SU-DHL-6 (cell line): ENCODE measurements around the gene PTGER1.

Source experiments
- H2AFZ ChIP-seq: fragments of 200-600 bp; sonication (generic); 2 replicates; pipeline ENCODE4 v1.6.1; 2014; ENCODE audit warnings: low read depth, mild to moderate bottlenecking, moderate library complexity, mixed read lengths, antibody characterized with exemption, low read length; ENCODE audit not compliant: severe bottlenecking
- H3F3A ChIP-seq: fragments of 200-600 bp; shearing (Covaris generic); 2 replicates; pipeline ENCODE4 v1.6.0; 2016; ENCODE audit warnings: antibody characterized with exemption, mild to moderate bottlenecking; ENCODE audit not compliant: insufficient read depth
- H3K27ac ChIP-seq: fragments of 200-600 bp; sonication (generic); 2 replicates; pipeline ENCODE4 v1.5.1; 2016; ENCODE audit warnings: low read depth, mild to moderate bottlenecking, low read length, moderate library complexity, mixed read lengths
- H3K27me3 ChIP-seq: fragments of 200-600 bp; sonication (generic), shearing (Covaris generic); 2 replicates; pipeline ENCODE4 v1.6.0; 2014; ENCODE audit warnings: mild to moderate bottlenecking, low read length
- H3K36me3 ChIP-seq: fragments of 200-600 bp; sonication (generic); 2 replicates; pipeline ENCODE4 v1.6.1; 2014; ENCODE audit warnings: mild to moderate bottlenecking, low read length, mixed read lengths
- H3K4me2 ChIP-seq: fragments of 300-600, 200-600 bp; shearing (Covaris generic), sonication (generic); 2 replicates; pipeline ENCODE4 v1.6.0; 2014; ENCODE audit warnings: low read length, low read depth, mild to moderate bottlenecking; ENCODE audit not compliant: poor library complexity, severe bottlenecking
- H3K4me3 ChIP-seq: fragments of 200-600 bp; sonication (generic); 2 replicates; pipeline ENCODE4 v1.5.1; 2014; ENCODE audit warnings: antibody characterized with exemption, low read length, mild to moderate bottlenecking, mixed read lengths; ENCODE audit not compliant: insufficient read depth, poor library complexity, severe bottlenecking
- H3K79me2 ChIP-seq: fragments of 200-600 bp; sonication (generic); 2 replicates; pipeline ENCODE4 v1.6.1; 2014; ENCODE audit warnings: mild to moderate bottlenecking, low read length, moderate library complexity; ENCODE audit not compliant: insufficient read depth
- H3K9ac ChIP-seq: fragments of 200-600 bp; sonication (generic); 2 replicates; pipeline ENCODE4 v1.7.0; 2014; ENCODE audit warnings: mild to moderate bottlenecking, low read length
- H3K9me2 ChIP-seq: fragments of 200-600 bp; sonication (generic); replicated peaks from 2 replicates; pipeline ENCODE4 v1.6.1; 2014; ENCODE audit warnings: low read length; ENCODE audit not compliant: insufficient read depth
- H3K9me3 ChIP-seq: fragments of 200-600 bp; sonication (generic); 2 replicates; pipeline ENCODE4 v1.6.1; 2014; ENCODE audit warnings: low read length, mixed read lengths; ENCODE audit not compliant: insufficient read depth
- H4K20me1 ChIP-seq: fragments of 200-600 bp; sonication (generic); 2 replicates; pipeline ENCODE4 v1.6.1; 2014; ENCODE audit warnings: low read depth, mild to moderate bottlenecking, antibody characterized with exemption, low read length, moderate library complexity, mixed read lengths
- CTCF ChIP-seq: fragments of 200-600 bp; sonication (generic); IDR thresholded peaks from one replicate; pipeline ENCODE4 v1.5.1; 2017; ENCODE audit warnings: antibody characterized with exemption, mild to moderate bottlenecking, low read length, moderate library complexity; ENCODE audit not compliant: insufficient read depth, poor library complexity, severe bottlenecking
- EZH2phosphoT487 ChIP-seq: fragments of 200-600 bp; sonication (generic), shearing (Covaris generic); conservative IDR thresholded peaks from 2 replicates; pipeline ENCODE4 v1.6.1; 2018; ENCODE audit warnings: mild to moderate bottlenecking, antibody characterized with exemption, low read length, moderate library complexity, mixed read lengths

PTGER1 gene

DNA sequence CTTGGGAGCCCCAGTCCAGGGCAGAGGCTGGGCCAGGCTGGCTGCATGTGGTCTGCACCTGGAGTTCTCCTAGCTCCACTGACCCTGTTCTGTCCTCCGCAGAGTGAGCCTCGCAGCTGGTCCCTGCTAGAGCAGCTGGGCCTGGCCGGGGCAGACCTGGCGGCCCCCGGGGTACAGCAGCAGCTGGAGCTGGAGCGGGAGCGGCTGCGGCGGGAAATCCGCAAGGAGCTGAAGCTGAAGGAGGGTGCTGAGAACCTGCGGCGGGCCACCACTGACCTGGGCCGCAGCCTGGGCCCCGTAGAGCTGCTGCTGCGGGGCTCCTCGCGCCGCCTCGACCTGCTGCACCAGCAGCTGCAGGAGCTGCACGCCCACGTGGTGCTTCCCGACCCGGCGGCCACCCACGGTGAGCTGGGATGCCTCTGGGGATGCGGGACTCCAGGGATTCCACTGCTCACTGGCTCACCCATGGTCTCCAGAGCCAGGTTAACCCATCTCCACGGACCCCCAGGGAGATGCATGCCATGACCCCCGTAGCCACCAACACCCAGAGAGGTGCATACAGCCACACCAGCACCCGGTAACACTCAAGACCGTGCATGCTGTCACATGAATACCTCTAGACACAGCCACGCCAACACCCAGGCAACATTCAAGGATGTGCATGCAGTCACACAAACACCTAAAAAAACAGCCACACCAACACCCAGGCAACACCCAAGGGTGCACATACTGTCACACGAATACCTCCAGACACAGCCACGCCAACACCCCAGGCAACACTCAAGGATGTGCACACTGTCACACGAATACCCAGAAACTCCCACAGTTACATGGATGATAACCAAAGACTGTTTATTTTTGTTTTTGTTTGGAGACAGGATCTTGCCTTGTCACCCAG, 33.9 kb downstream of the PTGER1 start:
- no peak overlapping the region for H3K4me3 ChIP-seq
- no peaks in the 10 kb centered on the region for H4K20me1 ChIP-seq
- no peaks in the 10 kb centered on the region for H3K27me3 ChIP-seq
- no peak overlapping the region for H3K27ac ChIP-seq
- no peak for TF ChIP-seq EZH2phosphoT487
- no peak for TF ChIP-seq CTCF
- no peak overlapping the region for H3K4me2 ChIP-seq
- H3K9ac ChIP-seq: no peak overlapping the region
- no peaks in the 10 kb centered on the region for H3K9me2 ChIP-seq
- peaks cover 12% of the 10 kb centered on the region; the same call in 1 of the 2 replicates for H3K36me3 ChIP-seq
- H3F3A ChIP-seq: no peaks in the 10 kb centered on the region
- peaks cover 46% of the 10 kb centered on the region for H3K79me2 ChIP-seq
- no peaks in the 10 kb centered on the region for H3K9me3 ChIP-seq
- no peak overlapping the region for H2AFZ ChIP-seq

DNA sequence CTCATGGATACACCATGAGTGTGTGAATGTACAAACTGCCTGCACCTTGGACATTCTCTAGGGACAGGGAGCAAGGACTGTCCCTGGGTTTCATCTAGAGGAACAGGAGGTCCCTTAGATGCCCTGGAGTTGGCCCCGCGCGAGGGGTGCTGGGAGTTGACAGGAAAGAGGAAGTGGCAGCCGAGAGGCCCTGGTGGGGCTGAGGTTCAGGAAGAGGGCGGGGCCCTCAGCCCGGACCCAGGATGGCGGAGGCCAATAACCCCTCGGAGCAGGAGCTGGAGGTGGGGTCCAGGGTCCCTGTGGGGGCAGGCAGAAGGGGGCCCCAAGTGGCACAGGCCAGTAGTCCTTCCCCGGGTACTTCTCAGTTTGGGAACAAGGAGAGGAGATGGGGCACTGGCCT, 35.1 kb downstream of the PTGER1 start:
- H3K9ac ChIP-seq: peak overlapping the region; percentile 54
- no peaks in the 10 kb centered on the region for H3K27me3 ChIP-seq
- H2AFZ ChIP-seq: peak overlapping the region; percentile 77
- peaks cover 54% of the 10 kb centered on the region for H3K79me2 ChIP-seq
- H3K4me2 ChIP-seq: peak overlapping the region; percentile 64
- no peak for TF ChIP-seq EZH2phosphoT487
- no peak for TF ChIP-seq CTCF
- peaks cover 12% of the 10 kb centered on the region; the same call in 1 of the 2 replicates for H3K36me3 ChIP-seq
- H4K20me1 ChIP-seq: no peaks in the 10 kb centered on the region
- H3K4me3 ChIP-seq: peak overlapping the region; percentile 42
- H3K27ac ChIP-seq: peak overlapping the region; percentile 59
- H3K9me2 ChIP-seq: no peaks in the 10 kb centered on the region
- 0 out of 2 replicates have a peak, but pooled peaks cover 5% of the 10 kb centered on the region for H3F3A ChIP-seq
- H3K9me3 ChIP-seq: no peaks in the 10 kb centered on the region

DNA sequence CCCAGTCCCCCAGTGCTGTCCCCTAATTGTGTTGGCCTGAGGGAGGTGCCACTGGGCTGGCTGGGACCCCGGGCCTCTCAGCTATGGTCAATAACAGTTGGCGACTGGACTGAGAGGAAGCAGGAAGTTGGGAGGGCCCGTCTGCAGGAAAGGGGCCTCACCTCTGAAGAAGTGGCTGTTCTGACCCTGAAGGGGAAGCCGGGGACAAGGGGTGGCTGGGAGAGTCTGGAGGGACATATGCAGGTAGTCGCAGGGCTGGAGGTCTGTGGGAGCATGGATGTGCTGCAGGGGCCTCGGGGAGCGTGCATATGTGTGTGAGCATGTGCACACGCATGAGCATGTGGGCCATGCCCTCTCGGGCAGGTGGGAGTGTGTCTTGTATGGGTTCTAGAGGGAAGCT, 36.1 kb downstream of the PTGER1 start:
- peaks cover 65% of the 10 kb centered on the region for H3K79me2 ChIP-seq
- H3K27me3 ChIP-seq: no peaks in the 10 kb centered on the region
- no peaks in the 10 kb centered on the region for H4K20me1 ChIP-seq
- peaks cover 12% of the 10 kb centered on the region; the same call in 1 of the 2 replicates for H3K36me3 ChIP-seq
- H3K9me2 ChIP-seq: no peaks in the 10 kb centered on the region
- H3K9ac ChIP-seq: no peak overlapping the region
- H2AFZ ChIP-seq: no peak overlapping the region
- H3K4me3 ChIP-seq: no peak overlapping the region
- H3K4me2 ChIP-seq: no peak overlapping the region
- no peak for TF ChIP-seq EZH2phosphoT487
- TF ChIP-seq CTCF: no peak
- no peaks in the 10 kb centered on the region for H3K9me3 ChIP-seq
- H3F3A ChIP-seq: 0 out of 2 replicates have a peak, but pooled peaks cover 5% of the 10 kb centered on the region
- H3K27ac ChIP-seq: no peak overlapping the region
